GM23338 (cell line): ENCODE measurements around the gene DMD. TPM values are rescaled to one million over a fixed set of nuclear protein-coding genes. Genes with fewer than 3 reads are reported as not detected.

Experiments
- ATAC-seq: fragments of 200-7000 bp; cut with Tn5 transposase; 3 replicates; pipeline ENCODE4 v1.9.1; 2020
- DNase-seq: peaks from one replicate; pipeline ENCODE4 v3.0.0-alpha.2; 2015; ENCODE audit warnings: low spot score
- H2AFZ ChIP-seq: fragments of 200-600 bp; sonication (generic); 2 replicates; pipeline ENCODE4 v1.8.0; 2016; ENCODE audit warnings: antibody characterized with exemption, mild to moderate bottlenecking, moderate library complexity
- H3F3A ChIP-seq: fragments of 200-600 bp; sonication (generic); replicated peaks from 2 replicates; pipeline ENCODE4 v1.8.0; 2017; ENCODE audit warnings: antibody characterized with exemption, mixed run types, low read depth
- H3K27ac ChIP-seq: fragments of 200-600 bp; sonication (generic); 2 replicates; pipeline ENCODE4 v1.6.1; 2016; ENCODE audit warnings: low read depth
- H3K27me3 ChIP-seq: fragments of 200-600 bp; sonication (generic); 2 replicates; pipeline ENCODE4 v1.8.0; 2016; ENCODE audit warnings: mild to moderate bottlenecking, mixed run types, moderate library complexity; ENCODE audit not compliant: insufficient read depth
- H3K36me3 ChIP-seq: fragments of 200-600 bp; sonication (generic); 2 replicates; pipeline ENCODE4 v1.8.0; 2016; ENCODE audit warnings: mild to moderate bottlenecking; ENCODE audit not compliant: insufficient read depth
- H3K4me1 ChIP-seq: fragments of 200-600 bp; sonication (generic); 2 replicates; pipeline ENCODE4 v1.8.0; 2016; ENCODE audit warnings: mild to moderate bottlenecking, moderate library complexity; ENCODE audit not compliant: insufficient read depth
- H3K4me2 ChIP-seq: fragments of 200-600 bp; sonication (generic); 2 replicates; pipeline ENCODE4 v1.7.1; 2017; ENCODE audit warnings: mixed run types
- H3K4me3 ChIP-seq: fragments of 200-600 bp; sonication (generic); 2 replicates; pipeline ENCODE4 v1.6.1; 2016; ENCODE audit warnings: mixed run types
- H3K79me2 ChIP-seq: fragments of 200-600 bp; sonication (generic); replicated peaks from 2 replicates; pipeline ENCODE4 v1.8.0; 2017; ENCODE audit warnings: mild to moderate bottlenecking; ENCODE audit not compliant: insufficient read depth
- H3K9me2 ChIP-seq: fragments of 200-600 bp; sonication (generic); 2 replicates; pipeline ENCODE4 v1.8.0; 2017; ENCODE audit not compliant: insufficient read depth
- H4K20me1 ChIP-seq: fragments of 200-600 bp; sonication (generic); replicated peaks from 2 replicates; pipeline ENCODE4 v1.8.0; 2017; ENCODE audit warnings: mild to moderate bottlenecking; ENCODE audit not compliant: insufficient read depth
- H3K27ac Mint-ChIP-seq: 2 replicates; pipeline ENCODE4 v1.8.0; 2020; ENCODE audit warnings: inconsistent platforms, mild to moderate bottlenecking, moderate library complexity, mixed read lengths
- H3K27me3 Mint-ChIP-seq: 3 replicates; pipeline ENCODE4 v1.8.0; 2022; ENCODE audit warnings: low read depth, mild to moderate bottlenecking, moderate library complexity, mixed read lengths, inconsistent platforms; ENCODE audit not compliant: insufficient read depth, poor library complexity
- H3K36me3 Mint-ChIP-seq: 3 replicates; pipeline ENCODE4 v1.8.0; 2021; ENCODE audit warnings: low read depth, mild to moderate bottlenecking, inconsistent platforms, moderate library complexity, mixed read lengths
- H3K4me1 Mint-ChIP-seq: 3 replicates; pipeline ENCODE4 v1.8.0; 2020; ENCODE audit warnings: mild to moderate bottlenecking, inconsistent platforms, mixed read lengths
- H3K4me3 Mint-ChIP-seq: 3 replicates; pipeline ENCODE4 v1.8.0; 2021; ENCODE audit warnings: moderate library complexity, mild to moderate bottlenecking, inconsistent platforms, mixed read lengths
- H3K9me3 Mint-ChIP-seq: 3 replicates; pipeline ENCODE4 v1.8.0; 2020; ENCODE audit warnings: moderate library complexity, mild to moderate bottlenecking, inconsistent platforms, mixed read lengths
- CTCF ChIP-seq, 2 experiments: fragments of 200-600 bp in 1 of 2; sonication (generic) in 1 of 2; conservative IDR thresholded peaks; 2 replicates each; pipeline versions ENCODE4 v1.5.1 to v1.6.1; 2016 to 2017; ENCODE audit warnings: antibody characterized with exemption in 2 of 2, low read depth in 2 of 2, mild to moderate bottlenecking in 2 of 2, moderate library complexity in 1 of 2
- ETS1 ChIP-seq: IDR thresholded peaks from 2 replicates; pipeline ENCODE4 v1.6.1; 2016; ENCODE audit warnings: antibody characterized with exemption
- EZH2 ChIP-seq: fragments of 200-600 bp; sonication (generic); IDR thresholded peaks from one replicate; pipeline ENCODE4 v1.8.0; 2017; ENCODE audit warnings: antibody characterized with exemption, mild to moderate bottlenecking, low read depth; ENCODE audit not compliant: unreplicated experiment
- EZH2phosphoT487 ChIP-seq: fragments of 200-600 bp; sonication (generic); IDR thresholded peaks from one replicate; pipeline ENCODE4 v1.8.1; 2018; ENCODE audit warnings: antibody characterized with exemption; ENCODE audit not compliant: unreplicated experiment
- JUNB ChIP-seq: IDR thresholded peaks from one replicate; pipeline ENCODE4 v1.6.1; 2016; ENCODE audit warnings: antibody characterized with exemption; ENCODE audit not compliant: unreplicated experiment
- NANOG ChIP-seq: IDR thresholded peaks from 2 replicates; pipeline ENCODE4 v1.6.1; 2016; ENCODE audit warnings: antibody characterized with exemption, borderline replicate concordance
- POLR2AphosphoS5 ChIP-seq: IDR thresholded peaks from 2 replicates; pipeline ENCODE4 v1.6.1; 2016; ENCODE audit warnings: antibody characterized with exemption, low read depth
- REST ChIP-seq: IDR thresholded peaks from one replicate; pipeline ENCODE4 v1.6.1; 2018; ENCODE audit warnings: antibody characterized with exemption; ENCODE audit not compliant: unreplicated experiment
- STAT1 ChIP-seq: IDR thresholded peaks from one replicate; pipeline ENCODE4 v1.6.1; 2016; ENCODE audit warnings: antibody characterized with exemption; ENCODE audit not compliant: unreplicated experiment
- ZNF114 ChIP-seq: fragments of 250-450 bp; sonication (Bioruptor Pico); IDR thresholded peaks from 2 replicates; pipeline ENCODE4 v1.5.0; 2020; ENCODE audit warnings: mild to moderate bottlenecking, moderate library complexity
- ZNF331 ChIP-seq: fragments of 250-450 bp; sonication (Bioruptor Pico); IDR thresholded peaks from 2 replicates; pipeline ENCODE4 v1.5.0; 2020; ENCODE audit warnings: low read depth, mild to moderate bottlenecking, moderate library complexity
- ZNF462 ChIP-seq: fragments of 250-450 bp; sonication (Bioruptor Pico); IDR thresholded peaks from 2 replicates; pipeline ENCODE4 v1.5.0; 2020; ENCODE audit warnings: mild to moderate bottlenecking, moderate library complexity
- polyA plus RNA-seq: library from polyadenylated mRNA; unstranded; fragments of >200 nt; fragmentation: Nextera tagmentation; extraction: Ambion mirVana; gene quantifications from 2 replicates; pipeline ENCODE4 v1.2.1, GENCODE V29; 2016
- total RNA-seq: library from RNA; depleted of rRNA; stranded (reverse); fragments of >200 nt; shearing (Covaris generic); gene quantifications from 2 replicates; pipeline ENCODE4 v1.2.3, GENCODE V29; 2014

DMD gene
- total and polyA plus RNA-seq, 2 experiments from 2014 or later: 4.5 to 7.6 TPM

GRCh38 chrX:31449081-31449480 is 1762.3 kb downstream of the DMD start (continued):
- no peak for TF ChIP-seq ETS1

- Mint-ChIP-seq H3K4me3 (no peak overlapping the region), H3K27me3 (no peaks in the 10 kb centered on the region), H3K9me3 (no peaks in the 10 kb centered on the region), H3K4me1 (peaks cover 4% of the 10 kb centered on the region; the same call in 2 of the 3 replicates), H3K36me3 (no peaks in the 10 kb centered on the region), H3K27ac (no peak overlapping the region)
- no peaks in the 10 kb centered on the region for H4K20me1 ChIP-seq
- H2AFZ ChIP-seq: no peak overlapping the region
- no peaks in the 10 kb centered on the region for H3K79me2 ChIP-seq
- H3K36me3 ChIP-seq: no peaks in the 10 kb centered on the region
- ATAC-seq: no peak
- H3K27me3 ChIP-seq: no peaks in the 10 kb centered on the region
- no peaks in the 10 kb centered on the region for H3K9me2 ChIP-seq
- H3K4me3 ChIP-seq: no peak overlapping the region
- no peak overlapping the region for H3K27ac ChIP-seq
- no peaks in the 10 kb centered on the region for H3F3A ChIP-seq
- no peaks in the 10 kb centered on the region for H3K4me1 ChIP-seq
- DNase-seq: no peak
- no peak overlapping the region for H3K4me2 ChIP-seq
- TF ChIP-seq REST: no peak
- no peak for TF ChIP-seq STAT1
- no peak for TF ChIP-seq EZH2
- TF ChIP-seq EZH2phosphoT487: no peak
- no peak for TF ChIP-seq CTCF (conservative IDR thresholded peaks at IDR 0.05; ENCODE audit: low read depth in 2 of 2)
- TF ChIP-seq ETS1: no peak
- TF ChIP-seq ZNF462 (CRISPR knock-in tag): no peak
- TF ChIP-seq NANOG: no peak
- TF ChIP-seq JUNB: no peak
- no peak for TF ChIP-seq POLR2AphosphoS5
- TF ChIP-seq ZNF114 (CRISPR knock-in tag): no peak
- TF ChIP-seq ZNF331 (CRISPR knock-in tag): no peak
These were observed 1765.8 kb downstream of the DMD start for GRCh38 chrX:31445542-31445941.
